DMS153 treated with DMSO at 0.1 percent for 48 hours (cell line): Measurements from ENCODE around the gene TNFAIP6.
"Not testable (repeated sequence)": the region's sequence is repeated elsewhere in the genome, so short reads cannot be mapped to it uniquely, and the experiment has no call there.

Experiments
- DNase-seq: peaks from one replicate; lab custom pipeline; 2025; ENCODE audit not compliant: unreplicated experiment; lab: John Stamatoyannopoulos, UW

The TNFAIP6 gene, protein sequence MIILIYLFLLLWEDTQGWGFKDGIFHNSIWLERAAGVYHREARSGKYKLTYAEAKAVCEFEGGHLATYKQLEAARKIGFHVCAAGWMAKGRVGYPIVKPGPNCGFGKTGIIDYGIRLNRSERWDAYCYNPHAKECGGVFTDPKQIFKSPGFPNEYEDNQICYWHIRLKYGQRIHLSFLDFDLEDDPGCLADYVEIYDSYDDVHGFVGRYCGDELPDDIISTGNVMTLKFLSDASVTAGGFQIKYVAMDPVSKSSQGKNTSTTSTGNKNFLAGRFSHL

DNA sequence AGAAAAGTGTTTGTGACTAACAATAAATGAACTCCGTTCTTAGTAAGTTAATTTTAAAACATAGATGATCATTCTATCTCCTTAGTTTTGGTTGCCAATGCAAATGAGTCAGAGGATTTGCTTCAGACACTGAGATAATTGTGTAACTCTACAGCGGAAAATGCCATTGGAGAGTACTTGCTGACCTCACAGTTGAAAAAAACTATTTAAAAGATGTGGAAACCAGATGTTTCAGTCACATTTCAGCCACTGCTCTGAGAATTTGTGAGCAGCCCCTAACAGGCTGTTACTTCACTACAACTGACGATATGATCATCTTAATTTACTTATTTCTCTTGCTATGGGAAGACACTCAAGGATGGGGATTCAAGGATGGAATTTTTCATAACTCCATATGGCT is at the start of gene TNFAIP6:
TNFAIP6 (plus strand) TSS at position 234 of the 400 bp plus-strand sequence; CDS start at position 309, 75 bp downstream.
- no peak for DNase-seq

DNA sequence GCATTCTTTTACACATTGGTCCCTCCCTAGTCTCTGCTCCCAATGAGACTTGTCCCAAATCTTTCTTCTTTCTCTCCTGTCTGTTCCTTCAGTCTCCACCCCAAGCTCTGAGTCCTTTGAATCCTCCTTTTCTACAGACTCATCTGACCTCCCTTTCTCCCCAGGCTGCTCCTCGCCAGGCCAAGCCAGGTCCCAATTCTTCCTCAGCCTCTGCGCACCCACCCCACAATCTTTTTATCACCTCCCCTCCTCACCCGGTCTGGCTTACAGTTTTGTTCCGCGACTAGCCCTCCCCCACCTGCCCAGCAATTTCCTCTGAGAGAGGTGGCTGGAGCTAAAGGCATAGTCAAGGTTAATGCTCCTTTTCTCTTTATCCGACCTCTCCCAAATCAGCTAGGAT is 47.1 kb upstream of the TNFAIP6 start:
- not testable (repeated sequence) for DNase-seq

DNA sequence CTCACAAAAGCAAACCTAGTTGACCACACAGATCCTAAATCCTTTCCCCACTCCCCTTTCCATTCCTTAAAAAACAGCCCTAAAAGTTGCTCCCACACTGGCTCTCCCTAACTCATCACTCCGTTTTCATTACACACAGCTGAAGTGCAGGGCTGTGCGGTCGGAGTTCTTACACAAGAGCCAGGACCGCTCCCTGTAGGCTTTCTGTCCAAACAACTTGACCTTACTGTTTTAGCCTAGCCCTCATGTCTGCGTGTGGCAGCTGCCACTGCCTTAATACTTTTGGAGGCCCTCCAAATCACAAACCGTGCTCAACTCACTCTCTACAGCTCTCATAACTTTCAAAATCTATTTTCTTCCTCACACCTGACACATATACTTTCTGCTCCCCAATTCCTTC is 45.0 kb upstream of the TNFAIP6 start:
- not testable (repeated sequence) for DNase-seq

DNA sequence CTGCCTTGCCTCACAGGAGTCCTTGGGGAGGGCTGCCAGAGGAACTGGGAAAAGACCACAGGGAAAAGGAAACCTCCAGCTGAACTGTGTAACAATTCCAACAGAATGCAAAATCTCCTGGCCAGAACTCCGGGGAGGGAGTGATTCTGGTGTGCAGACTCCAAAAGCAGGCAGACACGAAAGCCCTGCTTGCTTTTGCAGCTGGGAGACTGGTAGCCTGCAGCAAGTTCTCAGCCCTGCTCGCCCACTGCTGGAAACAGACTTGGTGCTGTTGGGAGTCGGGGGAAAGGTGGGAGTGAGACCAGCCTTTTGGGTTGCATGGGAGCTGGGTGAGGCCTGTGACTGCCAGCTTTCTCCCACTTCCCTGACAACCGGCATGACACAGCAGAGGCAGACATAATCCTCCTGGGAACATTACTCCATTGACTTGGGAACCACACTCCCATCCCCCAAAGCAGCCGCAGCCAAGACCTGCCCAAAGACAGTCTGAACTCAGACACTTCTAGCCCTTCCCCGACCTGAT is 42.0 kb upstream of the TNFAIP6 start:
- DNase-seq: no peak

DNA sequence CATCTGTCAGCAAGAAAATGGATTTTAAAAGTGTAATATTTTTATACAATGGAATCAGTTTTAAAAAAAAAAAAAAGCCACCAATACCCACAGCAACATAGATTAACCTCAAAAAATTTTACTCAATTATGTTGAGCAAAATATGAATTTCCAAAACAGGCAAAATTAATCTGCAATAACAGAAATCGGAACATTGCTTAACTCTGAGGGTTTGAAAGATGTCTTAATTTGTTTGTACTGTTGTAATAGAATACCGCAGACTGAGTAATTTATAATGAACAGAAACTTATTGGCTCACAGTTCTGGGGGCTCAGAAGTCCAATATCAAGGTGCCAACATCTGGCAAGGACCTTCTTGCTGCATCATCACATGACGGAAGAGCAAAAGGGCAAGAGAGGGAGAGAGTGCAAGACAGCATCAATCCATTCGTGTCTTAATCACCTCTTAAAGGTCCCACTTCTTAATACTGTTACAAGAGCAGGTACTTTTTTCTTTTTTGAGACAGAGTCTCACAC is 31.8 kb upstream of the TNFAIP6 start:
- DNase-seq: no peak

DNA sequence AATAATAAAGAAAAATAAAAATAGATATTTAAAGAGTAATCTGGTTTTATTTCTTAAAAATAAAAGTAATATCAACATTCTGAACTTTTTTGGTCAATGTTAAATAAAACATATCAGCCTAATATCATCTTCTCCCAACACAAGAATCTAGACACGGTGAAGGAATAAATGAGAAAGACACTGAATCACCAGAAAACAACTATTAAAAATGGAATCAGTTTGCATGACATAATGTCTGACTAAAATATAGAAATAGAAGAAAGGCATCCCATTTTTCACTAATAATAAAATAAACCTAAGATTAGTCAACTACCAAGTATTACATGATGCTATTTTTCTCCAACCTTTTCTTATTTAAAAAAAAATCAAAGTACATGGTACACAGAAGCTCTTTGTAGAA is 30.8 kb upstream of the TNFAIP6 start:
- DNase-seq: no peak

DNA sequence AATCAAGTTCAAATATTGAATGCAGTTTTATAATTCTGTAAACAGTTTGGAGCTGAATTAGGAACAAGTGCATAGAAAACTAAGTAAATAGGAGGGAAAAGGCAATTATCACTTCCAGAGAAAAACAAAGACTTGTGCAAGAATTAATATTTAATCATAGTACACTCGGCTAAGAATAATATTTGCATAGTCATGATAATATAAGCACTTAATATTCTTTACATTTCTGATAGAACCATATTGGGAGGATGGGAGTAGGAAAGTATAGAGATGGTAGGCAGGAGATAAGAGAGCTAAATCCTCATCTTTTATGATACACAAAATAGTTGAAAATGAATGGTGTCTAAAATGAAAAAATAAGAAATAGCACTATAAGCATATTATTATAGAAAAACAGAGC is 27.4 kb upstream of the TNFAIP6 start:
- DNase-seq: no peak

DNA sequence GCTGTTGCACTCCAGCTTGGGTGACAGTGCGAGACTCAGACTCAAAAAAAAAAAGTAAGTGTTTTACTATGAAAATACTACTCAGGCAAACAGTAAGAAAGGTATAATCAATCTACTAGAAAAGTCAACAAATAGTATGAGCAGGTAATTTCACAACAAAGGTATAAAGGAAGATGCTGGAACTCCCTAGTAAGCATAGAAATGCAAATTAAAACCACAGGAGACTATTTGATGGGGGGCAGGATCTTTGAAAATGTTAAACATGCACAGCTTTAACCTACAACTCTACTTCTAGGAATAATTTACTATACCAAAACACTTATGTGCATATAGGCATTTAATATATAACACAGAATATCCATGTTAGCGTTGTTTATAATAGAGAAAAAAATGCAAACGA is 24.3 kb upstream of the TNFAIP6 start:
- no peak for DNase-seq

DNA sequence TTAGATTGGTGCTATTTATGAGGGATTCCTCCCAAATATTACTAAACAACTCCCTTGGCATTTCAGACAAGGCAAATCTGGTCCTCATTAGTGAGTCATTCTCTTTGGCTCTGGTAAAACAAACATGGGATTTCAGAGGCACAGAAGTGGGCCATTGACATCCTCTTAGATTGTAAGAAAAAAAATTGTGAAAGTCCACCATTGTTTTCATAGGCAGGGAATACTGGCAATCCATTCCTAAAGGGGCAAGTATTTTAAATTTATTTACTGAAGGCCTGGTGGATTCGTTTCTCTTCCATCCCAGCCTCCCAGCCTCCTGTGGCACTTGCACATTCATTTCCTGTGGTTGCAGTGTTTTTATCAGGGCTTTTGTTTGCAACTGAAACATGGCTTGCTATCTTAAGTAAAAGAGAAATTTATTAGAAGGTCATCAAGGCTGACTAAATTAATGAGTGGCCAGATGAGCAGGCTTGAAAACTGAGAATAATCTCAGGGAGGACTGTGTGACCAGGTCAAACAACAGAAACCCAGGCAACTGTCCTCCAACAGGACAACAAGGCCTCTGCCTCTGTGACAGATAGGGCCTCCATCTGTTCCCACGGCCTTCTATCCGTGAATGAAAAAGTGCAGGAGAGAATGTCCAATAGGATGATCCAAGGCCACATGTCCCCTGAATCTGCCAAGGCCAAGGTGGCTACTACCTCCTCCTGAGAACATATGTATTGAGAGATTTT is 23.1 kb upstream of the TNFAIP6 start:
- no peak for DNase-seq

DNA sequence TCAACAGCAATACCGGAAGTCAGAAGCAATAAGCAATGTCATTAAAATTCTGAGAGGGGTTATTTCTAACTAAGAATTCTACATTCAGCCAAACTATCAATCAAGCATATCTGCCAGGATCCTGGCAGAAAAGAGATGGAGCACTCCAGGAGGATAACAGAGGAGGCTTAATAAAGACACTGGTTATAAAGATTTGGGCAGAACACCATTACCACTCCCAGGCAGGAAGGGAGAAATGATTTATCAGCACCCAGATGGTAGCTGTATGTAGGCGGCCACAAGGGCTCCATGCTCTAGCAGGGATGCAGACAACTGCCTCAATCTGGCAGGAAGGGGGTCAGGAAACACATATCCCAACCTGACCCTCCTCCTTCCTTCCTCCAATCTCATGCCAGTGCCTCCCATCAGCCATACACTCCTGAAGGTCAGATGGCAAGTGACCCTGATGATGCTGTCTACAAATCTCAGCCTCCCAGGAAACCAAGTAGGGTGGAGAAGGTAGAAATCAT is 20.5 kb upstream of the TNFAIP6 start:
- no peak for DNase-seq

DNA sequence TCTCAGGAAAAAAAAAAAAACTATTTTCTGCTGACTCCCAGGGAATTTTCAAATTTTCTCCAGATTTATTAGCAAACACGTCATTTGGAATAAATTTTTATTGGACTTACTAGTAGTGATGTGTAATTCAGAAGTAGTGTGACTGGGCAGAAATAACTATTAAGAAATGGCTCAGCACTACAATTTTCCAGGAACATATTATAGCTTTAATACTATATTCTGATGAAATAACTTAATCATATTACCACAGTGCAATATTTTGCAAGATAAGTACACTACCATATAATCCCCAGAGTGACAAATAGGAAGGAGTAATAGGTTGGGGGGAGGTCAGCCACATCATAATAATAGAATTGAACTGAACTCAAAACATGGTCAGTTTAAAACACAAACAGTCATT is 19.7 kb upstream of the TNFAIP6 start:
- no peak for DNase-seq

DNA sequence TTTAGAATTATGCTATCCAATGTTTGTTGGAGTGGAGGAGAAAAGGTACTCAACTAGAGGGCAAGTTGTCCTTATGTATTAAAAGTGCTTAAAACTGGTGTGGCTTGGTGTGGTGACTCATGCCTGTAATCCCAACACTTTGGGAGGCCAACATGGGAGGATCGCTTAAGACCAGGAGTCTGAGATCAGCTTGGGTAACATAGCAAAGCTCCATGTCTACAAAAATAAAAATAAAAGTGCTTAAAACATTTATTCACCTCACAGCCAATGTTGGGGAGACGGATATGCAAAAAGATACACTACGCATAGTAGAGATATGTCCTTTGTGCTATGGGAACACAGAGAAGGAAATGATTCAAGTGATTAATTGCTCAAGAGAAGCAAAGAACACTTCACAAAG is 19.3 kb upstream of the TNFAIP6 start:
- DNase-seq: no peak

DNA sequence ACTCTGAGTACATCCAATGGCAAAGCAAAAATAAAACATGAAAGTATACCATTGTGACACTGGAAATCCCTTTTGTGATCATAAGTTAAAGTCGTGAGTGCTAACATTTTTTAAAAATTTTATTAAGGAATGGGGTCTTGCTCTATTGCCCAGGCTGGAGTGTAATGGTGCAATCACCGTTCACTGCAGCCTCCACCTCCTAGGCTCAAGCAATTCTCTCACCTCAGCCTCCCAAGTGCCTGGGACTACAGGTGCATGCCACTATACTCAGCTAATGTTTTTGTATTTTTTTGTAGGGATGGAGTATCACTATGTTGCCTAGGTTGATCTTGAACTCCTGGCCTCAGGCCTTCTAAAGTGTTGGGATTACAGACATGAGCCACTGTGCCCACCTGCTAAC is 14.3 kb upstream of the TNFAIP6 start:
- DNase-seq: no peak

DNA sequence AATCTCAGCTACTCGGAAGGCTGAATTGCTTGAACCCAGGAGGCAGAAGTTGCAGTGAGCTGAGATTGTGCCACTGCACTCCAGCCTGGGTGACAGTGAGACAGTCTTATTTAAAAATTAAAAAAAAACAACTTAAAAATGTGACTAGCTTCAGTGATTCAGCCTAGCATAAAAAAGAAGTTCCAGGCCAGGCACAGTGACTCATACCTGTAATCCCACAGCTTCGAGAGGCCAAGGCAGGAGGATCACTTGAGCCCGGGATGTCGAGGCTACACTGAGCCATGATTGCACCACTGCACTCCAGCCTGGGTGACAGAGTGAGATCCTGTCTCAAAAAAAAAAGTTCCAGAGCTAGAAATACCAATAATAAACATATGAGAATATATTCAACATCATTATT is 13.2 kb upstream of the TNFAIP6 start:
- DNase-seq: not testable (repeated sequence)

DNA sequence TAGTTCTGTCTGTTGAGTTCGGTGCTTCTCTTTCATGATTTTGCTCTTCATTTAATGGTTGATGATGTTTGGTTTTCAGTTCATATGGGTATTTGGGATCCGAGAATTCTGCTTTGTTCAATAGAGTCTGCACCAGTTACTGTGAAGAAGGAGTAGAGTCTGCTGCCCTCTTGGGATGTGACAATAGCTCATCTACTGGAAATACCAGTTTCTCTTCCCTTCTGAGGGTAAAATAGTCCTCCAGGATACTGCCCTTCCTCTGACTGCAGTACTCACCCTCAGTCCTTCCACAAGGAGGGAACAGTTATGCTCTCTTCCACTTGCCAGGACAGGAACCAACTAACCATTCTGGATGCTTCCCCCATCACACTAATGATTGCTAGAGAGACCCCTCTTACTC is 12.5 kb upstream of the TNFAIP6 start:
- no peak for DNase-seq

DNA sequence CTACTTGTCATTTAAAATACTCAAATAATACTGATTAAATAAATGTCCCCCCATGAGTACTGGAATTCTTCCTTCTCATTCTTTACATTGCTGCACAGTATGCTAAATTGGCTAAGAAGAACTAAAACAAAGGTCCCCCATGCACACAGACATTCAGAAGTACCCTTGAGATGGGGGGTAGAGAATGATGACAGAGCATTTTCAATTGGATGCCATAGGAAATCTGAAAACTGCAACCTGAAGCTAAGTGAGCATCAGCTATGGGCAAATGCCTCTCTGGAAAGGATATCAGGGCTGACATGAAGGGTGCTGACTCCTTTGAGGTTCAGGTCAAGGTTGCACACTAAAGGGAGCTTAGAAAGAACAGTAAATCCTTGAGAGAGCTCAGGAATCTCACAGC is 10.1 kb upstream of the TNFAIP6 start:
- DNase-seq: no peak

DNA sequence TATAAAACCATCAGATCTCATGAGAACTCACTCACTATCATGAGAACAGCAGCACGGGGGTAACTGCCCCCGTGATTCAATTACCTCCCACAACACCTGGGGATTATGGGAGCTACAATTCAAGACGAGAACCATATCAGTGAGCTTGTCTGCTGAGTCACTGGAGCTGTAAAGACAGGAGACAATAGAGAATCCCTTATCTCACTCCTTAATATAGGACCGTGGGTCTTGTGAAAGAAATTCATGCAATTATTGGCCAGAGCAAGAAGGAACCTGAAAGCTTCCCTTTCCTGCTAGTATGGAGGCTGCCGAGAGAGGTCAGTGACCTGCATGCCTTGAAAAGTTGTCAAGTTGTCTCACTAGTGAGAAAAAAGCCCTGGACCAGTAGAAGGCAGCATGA is 9.5 kb upstream of the TNFAIP6 start:
- no peak for DNase-seq

DNA sequence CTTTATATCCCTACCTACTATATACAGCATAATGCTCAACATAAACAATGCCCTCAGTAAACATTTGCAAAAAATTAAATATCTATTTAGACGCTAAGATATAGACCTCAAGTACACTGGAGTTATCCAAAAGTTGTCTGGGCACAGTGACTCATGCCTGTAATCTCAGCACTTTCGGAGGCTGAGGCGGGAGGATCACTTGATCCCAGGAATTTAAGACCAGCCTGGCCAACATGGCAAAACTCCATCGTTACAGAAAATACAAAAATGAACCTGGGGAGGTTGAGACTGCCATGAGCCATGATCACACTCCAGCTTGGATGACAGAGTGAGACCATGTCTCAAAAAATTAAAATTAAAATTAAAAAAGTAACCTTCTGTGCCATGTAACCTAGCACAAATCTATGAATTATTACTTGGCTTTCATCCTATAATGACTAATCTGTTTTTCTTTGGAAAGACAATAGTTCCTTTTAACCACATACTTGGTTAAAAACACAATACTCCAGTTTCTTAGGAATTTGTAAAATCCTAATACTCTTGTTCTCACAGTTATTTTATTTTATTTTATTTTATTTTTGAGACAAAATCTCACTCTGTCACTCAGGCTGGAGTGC is 6.7 kb upstream of the TNFAIP6 start:
- DNase-seq: no peak

DNA sequence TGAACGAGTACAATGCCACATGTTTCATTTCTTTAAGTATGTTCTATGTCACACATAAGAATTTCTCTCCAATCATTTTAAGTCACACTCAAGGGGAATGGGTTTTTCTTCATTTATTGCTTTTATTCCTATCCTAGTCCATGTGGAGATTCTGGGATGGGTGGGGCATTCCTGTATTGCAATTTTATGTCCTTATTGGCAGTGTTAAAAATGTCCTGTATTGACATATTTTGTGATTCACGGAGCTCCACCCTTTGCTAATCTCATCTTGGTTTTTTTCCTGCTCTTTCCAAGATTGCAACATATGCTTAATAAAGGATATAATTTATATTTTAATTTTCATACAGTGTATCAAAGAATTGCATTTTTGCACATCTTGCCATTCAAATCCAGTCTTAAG is 3.4 kb upstream of the TNFAIP6 start:
- no peak for DNase-seq

DNA sequence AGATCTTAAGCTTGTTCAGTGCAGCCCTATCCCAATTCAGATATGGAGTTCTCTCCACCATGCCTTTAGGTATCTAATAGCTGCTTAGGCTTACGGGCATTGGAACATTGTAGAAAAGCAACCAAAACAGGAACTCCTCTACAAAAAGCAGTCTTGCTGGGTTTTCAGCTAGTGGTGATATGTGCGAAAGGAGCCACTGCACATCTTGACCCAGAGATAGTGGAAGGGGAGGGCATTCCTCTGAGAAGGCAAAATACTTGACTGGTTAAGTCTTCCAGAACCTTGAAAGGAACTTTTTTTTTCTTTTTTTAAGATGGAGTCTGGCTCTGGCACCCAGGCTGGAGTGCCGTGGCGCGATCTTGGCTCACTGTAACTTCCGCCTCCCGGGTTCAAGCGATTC is 2.6 kb upstream of the TNFAIP6 start:
- DNase-seq: no peak

DNA sequence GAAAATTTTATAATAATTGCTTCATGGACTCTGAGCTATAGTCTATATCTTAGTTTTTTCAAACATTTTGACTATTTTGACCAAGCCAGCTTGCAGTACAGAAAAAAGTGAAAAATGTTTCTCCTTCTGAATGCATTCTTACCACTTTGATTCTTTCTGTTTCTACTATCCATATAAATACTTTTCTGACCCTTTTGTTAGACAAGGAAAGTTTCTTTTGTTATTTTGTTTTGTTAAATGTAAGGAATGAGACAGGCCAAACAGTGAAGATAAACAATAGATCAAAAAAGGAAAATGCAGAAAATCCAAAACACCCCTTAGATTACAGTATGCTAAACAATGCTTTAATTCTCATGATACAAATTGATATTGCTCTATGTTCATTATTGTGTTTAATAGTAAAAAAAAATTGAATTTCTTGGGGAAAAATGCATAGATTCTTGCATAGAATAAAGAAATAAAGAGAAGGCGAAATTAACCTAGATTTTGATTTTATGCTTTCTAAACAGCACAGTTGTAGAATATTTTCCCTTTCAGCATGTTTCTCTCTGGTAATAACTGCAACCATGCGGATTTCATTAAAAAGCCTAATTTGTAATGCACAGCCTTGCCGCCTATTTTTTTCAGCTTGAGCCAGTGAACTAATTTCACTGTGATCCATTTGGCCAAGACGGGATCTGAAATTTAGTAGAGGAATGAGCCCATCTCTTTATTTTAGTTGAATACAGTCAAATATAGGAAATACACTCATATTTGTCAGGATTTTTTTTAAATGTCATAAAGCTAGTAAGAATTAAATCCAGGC is 976 bp downstream of the TNFAIP6 start:
- no peak for DNase-seq
